ENCODE measurements around the gene CACNA1I. TPM values are rescaled to one million over a fixed set of nuclear protein-coding genes. Genes with fewer than 3 reads are reported as not detected.

CACNA1I gene
- polyA plus RNA-seq, 3 donors = 0.01 to 0.31 (median 0.04) TPM

- DNase-seq (ENCODE audit: low read depth in 3 of 3, low spot score in 2 of 3) = no peak
Measured at GRCh38 chr22:39713799-39714290, 143.3 kb downstream of the CACNA1I start.

- no peak for DNase-seq (ENCODE audit: low read depth in 3 of 3, low spot score in 2 of 3)
Measured at GRCh38 chr22:39714321-39714720, 143.8 kb downstream of the CACNA1I start.

- no peak for DNase-seq (ENCODE audit: low read depth in 3 of 3, low spot score in 2 of 3)
Measured at GRCh38 chr22:39715778-39716495, 145.4 kb downstream of the CACNA1I start.

DNA sequence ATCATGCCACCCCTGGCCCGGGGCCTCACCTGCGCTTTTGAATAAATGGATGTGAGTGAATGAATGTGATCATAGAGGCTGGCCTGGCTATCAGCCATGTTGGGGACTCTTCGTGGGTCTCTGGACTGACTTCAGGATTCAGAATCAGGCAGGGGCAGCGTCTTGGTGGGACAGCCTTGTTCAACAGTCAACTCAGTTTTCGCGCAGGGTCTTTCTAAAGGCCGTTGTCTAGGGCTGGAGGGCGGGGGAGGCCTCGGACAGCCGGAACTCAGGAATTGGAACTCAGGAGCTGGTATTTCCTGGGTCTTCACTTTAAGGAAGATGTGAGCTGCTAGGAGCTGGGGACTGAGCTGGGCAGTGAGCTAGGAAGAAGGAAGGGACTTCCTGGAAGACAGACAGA is 146.0 kb downstream of the CACNA1I start:
- DNase-seq (ENCODE audit: low read depth in 3 of 3, low spot score in 2 of 3) = no peak

DNA sequence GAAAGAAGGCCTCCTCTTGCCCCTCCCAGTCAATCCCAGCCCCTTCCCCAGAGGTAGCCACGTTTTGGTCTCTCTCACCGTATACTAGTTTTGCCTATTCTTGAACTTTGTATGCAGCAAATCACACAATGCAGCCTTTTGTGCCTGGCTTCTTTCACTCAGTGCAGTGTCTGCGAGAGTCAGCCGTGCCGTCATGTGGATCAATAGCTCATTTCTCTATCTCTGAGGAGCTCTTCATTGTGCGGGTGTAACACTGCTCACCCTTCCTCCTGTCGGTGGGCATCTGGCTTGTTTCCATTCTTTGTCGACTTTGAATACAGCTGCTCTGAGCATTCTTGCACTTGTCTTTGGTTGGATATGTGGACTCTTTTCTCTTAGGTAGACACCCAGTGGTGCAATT is 146.5 kb downstream of the CACNA1I start:
- DNase-seq (ENCODE audit: low read depth in 3 of 3, low spot score in 2 of 3) = no peak

DNA sequence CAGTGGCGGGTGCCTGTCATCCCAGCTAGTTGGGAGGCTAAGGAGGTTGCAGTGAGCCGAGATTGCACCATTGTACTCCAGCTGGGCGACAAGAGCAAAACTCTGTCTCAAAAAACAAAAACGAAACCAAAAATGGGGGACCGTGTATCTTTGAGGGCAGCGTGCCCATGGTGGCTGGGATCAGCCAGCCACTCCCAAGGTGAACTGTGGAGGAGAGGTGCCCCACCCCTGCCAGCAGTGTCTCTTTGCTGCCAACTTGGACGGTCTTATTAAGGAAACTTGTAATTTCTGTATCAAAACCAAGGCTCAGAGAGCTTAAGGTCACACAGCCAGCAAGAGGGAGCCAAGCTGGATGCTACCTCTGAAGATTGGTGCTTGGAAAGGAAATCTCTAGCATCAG is 147.7 kb downstream of the CACNA1I start:
- no peak for DNase-seq (ENCODE audit: low read depth in 3 of 3, low spot score in 2 of 3)

DNA sequence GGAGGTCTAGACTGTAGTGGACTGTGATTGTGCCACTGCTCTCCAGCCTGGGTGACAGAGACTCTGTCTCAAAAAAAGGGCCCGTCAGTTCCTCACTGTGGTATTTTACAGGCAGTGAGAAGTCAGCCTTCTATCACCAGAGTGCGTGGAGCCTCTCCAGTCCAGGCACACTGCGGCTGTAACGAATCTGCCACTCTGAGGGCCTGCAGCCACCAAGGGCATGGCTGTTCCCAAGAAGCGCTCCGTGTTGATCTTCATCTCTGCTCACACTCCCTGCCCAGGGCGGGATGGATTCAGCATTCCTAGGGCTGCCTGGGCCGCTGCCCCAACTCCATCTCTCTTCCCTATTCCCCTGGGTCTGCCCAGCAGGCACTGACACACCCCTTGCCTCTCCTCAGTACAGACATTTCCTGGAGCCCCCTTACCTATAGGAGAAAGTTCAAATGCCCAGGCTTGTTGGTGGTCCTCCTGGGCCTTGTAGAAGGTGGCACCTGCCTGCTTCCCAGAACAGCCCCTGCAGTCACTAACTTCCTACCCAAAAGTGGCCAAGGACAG is 148.4 kb downstream of the CACNA1I start:
- no peak for DNase-seq (ENCODE audit: low read depth in 3 of 3, low spot score in 2 of 3)

DNA sequence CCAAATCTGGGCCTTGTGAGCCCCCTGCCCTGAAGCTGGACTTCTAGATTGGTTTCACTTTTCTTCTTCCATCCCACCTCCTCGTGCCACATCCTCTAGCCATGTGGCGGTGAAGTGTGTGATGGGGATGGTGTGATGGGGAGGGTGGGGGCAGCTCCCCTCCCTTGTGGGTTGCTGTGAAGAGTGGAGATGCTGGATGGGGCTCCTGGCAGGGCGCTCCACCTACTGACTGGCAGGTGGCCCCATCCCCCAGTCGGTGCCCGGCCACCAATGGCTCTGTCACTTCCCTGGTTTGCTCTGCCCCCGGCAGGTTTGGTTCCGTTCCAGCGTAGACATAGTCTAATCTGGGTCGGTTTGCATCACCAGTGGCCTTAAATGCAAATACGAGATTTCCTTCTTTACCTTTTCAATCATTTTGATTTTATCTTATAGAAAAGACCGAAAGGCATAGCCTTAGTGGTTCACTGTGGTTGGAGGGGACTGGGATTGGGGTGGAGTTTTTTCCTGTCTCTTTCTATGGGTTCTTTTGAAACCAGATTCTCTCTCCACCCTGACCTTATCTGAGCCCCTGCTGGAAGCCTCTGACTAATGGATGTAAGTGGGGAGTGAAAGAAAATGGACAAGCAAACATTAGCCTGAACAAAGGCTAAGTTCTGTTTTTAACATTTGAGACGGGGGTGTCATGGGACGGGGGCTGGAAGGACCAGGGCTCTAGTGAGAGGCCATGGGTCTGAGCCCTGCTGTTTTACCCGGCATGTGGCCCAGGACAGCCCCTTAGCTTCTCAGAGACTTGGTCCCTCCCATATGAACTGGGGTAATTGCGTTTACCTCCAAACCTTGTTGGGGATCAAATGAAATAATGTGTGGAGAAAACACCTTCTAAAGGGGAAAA is 149.3 kb downstream of the CACNA1I start:
- DNase-seq (ENCODE audit: low read depth in 3 of 3, low spot score in 2 of 3) = no peak

DNA sequence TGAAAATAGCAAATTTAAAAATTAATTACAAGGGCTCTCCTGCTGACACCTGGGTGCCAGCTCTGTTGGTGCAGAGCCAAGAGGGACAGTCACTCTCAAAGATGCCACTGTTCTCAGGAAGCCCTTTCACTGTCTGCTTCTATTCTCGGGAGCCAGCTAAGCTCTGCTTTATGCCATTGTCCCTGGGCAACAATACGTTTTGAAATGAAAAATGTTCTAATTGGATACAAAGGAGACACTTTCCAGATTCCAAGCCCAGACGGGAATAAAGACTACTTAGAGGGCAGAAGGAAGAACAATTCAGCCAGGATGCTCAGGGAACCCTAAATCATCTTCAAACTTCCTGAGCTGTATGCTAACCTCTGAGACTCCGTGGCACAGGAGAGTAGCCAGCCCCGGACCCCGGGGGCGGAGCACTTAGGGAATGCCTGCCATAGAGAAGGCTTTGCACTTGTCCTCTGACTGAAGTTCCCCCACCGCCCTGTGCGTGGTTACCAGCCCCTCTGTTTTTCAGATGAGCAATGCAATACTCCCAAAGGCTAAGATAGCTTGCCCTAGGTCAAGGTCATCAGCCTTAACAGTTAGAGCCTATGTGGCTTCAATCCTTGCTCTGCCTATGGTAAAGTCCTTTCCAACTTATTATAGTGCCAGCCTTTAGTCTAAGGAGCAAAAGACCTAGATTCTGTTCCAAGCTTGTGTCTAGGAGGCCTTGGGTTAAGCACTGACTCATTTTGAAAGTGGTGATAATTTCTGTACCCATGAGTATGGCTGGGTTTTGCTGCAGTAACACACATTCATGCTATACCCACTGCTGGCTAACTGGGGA is 150.9 kb downstream of the CACNA1I start:
- no peak for DNase-seq (ENCODE audit: low read depth in 3 of 3, low spot score in 2 of 3)

- no peak for DNase-seq (ENCODE audit: low read depth in 3 of 3, low spot score in 2 of 3)
Measured at GRCh38 chr22:39722032-39722325, 151.4 kb downstream of the CACNA1I start.

- no peak for DNase-seq (ENCODE audit: low read depth in 3 of 3, low spot score in 2 of 3)
Measured at GRCh38 chr22:39722501-39722900, 151.9 kb downstream of the CACNA1I start.

- no peak for DNase-seq (ENCODE audit: low read depth in 3 of 3, low spot score in 2 of 3)
Measured at GRCh38 chr22:39723463-39723862, 152.9 kb downstream of the CACNA1I start.

- no peak for DNase-seq (ENCODE audit: low read depth in 3 of 3, low spot score in 2 of 3)
Measured at GRCh38 chr22:39723899-39724351, 153.4 kb downstream of the CACNA1I start.

DNA sequence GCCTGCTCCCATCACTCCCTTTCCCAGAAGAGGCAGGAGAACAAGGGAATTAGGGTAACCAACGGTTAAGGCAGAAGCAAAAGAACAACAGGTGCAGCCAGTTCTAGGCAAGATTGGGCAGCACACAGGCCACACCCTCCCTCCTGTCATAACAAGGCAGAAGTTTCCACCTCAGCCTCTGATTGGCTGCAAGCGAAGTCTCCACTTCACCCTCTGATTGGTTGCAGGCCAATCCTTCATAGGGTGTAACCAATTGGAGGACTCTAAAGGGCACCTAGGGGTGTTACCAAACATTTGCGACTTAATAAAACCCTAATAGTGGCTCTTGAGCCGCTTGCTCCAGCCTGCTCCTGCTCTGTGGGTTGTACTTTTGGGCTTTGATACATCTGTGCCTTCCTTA is 153.8 kb downstream of the CACNA1I start:
- DNase-seq (ENCODE audit: low read depth in 3 of 3, low spot score in 2 of 3) = no peak

GRCh38 chr22:39724857-39725256 is 154.3 kb downstream of the CACNA1I start:
- no peak for DNase-seq (ENCODE audit: low read depth in 3 of 3, low spot score in 2 of 3)

- no peak for DNase-seq (ENCODE audit: low read depth in 3 of 3, low spot score in 2 of 3)
Measured at GRCh38 chr22:39725351-39726035, 154.9 kb downstream of the CACNA1I start.

GRCh38 chr22:39727541-39727940 is 157.0 kb downstream of the CACNA1I start:
- DNase-seq (ENCODE audit: low read depth in 3 of 3, low spot score in 2 of 3) = no peak

DNA sequence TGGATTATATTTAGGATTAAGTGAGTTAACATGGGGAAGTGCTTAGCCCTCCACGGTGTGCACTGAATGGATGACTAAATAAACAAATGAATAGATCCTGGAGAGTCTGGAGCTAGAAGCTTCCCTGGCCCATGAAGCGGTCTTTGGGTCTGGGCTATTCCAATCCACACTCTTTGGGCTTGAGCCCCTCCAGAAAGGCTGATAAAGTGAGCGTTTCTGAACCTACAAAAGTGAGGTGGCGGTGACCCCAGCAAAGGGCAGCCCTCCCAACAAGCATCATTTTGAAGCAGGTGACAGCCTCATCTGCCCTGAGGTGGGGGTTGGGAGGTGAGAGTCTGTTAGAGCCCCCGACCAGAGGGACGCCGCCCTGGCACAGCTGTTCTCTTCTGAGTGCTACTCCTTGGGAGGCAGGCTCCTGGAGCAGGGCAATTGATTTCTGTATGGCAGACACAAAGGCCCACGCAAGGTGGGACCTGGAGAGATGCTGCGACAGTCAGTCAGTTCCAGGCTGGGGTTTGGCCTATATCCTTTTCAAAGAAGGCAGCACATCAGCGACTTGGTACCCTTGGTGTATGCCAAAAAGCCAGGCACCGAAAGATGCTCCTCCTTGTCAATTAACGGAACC is 157.8 kb downstream of the CACNA1I start:
- no peak for DNase-seq (ENCODE audit: low read depth in 3 of 3, low spot score in 2 of 3)

DNA sequence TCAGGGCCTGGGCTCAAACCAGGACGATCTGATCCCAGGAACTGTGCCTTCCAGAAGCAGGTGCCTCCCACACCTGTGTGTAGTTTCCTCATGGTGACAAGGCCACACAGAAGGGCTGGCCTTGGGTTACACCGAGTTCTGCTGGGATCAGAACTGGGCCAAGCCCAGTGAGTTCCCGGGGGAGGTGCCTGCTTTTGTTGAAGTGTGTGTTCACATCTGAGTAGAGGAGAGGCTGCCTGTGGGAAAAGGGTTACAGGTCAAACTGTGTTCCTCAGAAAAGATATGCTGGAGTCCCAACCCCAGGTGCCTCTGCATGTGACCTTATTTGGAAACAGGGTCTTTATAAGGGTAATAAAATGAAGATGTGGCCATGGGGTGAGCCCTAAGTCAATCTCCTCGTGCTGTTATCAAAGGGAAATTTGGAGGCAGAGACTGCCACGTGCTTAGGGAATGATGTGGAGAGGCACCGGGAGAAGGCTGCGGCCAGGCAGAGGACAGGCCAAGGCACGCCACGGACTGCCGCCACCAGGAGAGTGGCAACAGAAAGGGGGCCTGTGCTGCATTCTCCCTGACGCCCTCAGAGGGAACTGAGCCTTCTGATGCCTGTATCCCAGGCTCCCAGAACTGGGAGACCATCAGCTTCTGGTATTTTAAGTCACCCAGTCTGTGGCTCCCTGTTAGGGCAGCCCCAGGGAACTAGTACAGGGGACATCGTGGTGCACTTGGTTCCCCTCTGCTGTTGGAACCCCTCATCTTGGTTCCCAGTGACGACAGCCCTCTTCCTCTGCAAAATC is 158.8 kb downstream of the CACNA1I start:
- no peak for DNase-seq (ENCODE audit: low read depth in 3 of 3, low spot score in 2 of 3)
